Neural cell (in vitro differentiated cells): ENCODE measurements around the gene SLC44A5. TPM values are rescaled to one million over a fixed set of nuclear protein-coding genes. Genes with fewer than 3 reads are reported as not detected.

Source experiments
- H2AFZ ChIP-seq: fragments of 200-600, 300-800 bp; sonication (generic), shearing (Covaris generic); 2 replicates; pipeline ENCODE4 v1.6.0; 2014; ENCODE audit warnings: low read depth, mild to moderate bottlenecking, antibody characterized with exemption, low read length, moderate library complexity
- H3F3A ChIP-seq: fragments of 200-600 bp; shearing (Covaris generic); 2 replicates; pipeline ENCODE4 v1.6.1; 2016; ENCODE audit warnings: mild to moderate bottlenecking, moderate library complexity, mixed read lengths, antibody characterized with exemption, low read length; ENCODE audit not compliant: insufficient read depth, poor library complexity, severe bottlenecking
- H3K27ac ChIP-seq: fragments of 200-600, 300-800 bp; sonication (generic), shearing (Covaris generic); 2 replicates; pipeline ENCODE4 v1.5.1; 2014; ENCODE audit warnings: mild to moderate bottlenecking, low read length, moderate library complexity
- H3K27me3 ChIP-seq: fragments of 300-800, 200-600 bp; sonication (generic), shearing (Covaris generic); 2 replicates; pipeline ENCODE4 v1.6.0; 2014; ENCODE audit warnings: mild to moderate bottlenecking, low read depth, low read length, moderate library complexity; ENCODE audit not compliant: insufficient read depth
- H3K36me3 ChIP-seq: fragments of 300-800, 200-600 bp; sonication (generic), shearing (Covaris generic); 2 replicates; pipeline ENCODE4 v1.5.1; 2014; ENCODE audit warnings: mild to moderate bottlenecking, antibody characterized with exemption, low read length, moderate library complexity; ENCODE audit not compliant: insufficient read depth
- H3K4me2 ChIP-seq: fragments of 300-800, 200-600 bp; sonication (generic), shearing (Covaris generic); 2 replicates; pipeline ENCODE4 v1.6.0; 2014; ENCODE audit warnings: mild to moderate bottlenecking, low read length
- H3K4me3 ChIP-seq: fragments of 300-800, 200-600 bp; sonication (generic), shearing (Covaris generic); 2 replicates; pipeline ENCODE4 v1.5.1; 2014; ENCODE audit warnings: mild to moderate bottlenecking, low read length, moderate library complexity
- H3K79me2 ChIP-seq: fragments of 200-600 bp; shearing (Covaris generic); replicated peaks from 2 replicates; pipeline ENCODE4 v1.6.0; 2014; ENCODE audit warnings: mild to moderate bottlenecking, low read length, moderate library complexity; ENCODE audit not compliant: insufficient read depth
- H3K9ac ChIP-seq: fragments of 300-800, 200-600 bp; sonication (generic), shearing (Covaris generic); 2 replicates; pipeline ENCODE4 v1.6.1; 2016; ENCODE audit warnings: mild to moderate bottlenecking, low read length, mixed read lengths
- H3K9me2 ChIP-seq: fragments of 200-600 bp; shearing (Covaris generic); 2 replicates; pipeline ENCODE4 v1.6.1; 2016; ENCODE audit warnings: mild to moderate bottlenecking, low read length, mixed read lengths; ENCODE audit not compliant: insufficient read depth
- H3K9me3 ChIP-seq: fragments of 200-600, 300-800 bp; sonication (generic), shearing (Covaris generic); 2 replicates; pipeline ENCODE4 v1.6.1; 2016; ENCODE audit warnings: mild to moderate bottlenecking, mixed run types, low read length, moderate library complexity, mixed read lengths
- H4K20me1 ChIP-seq: fragments of 200-600 bp; shearing (Covaris generic); 2 replicates; pipeline ENCODE4 v1.6.1; 2016; ENCODE audit warnings: mild to moderate bottlenecking, mixed run types; ENCODE audit not compliant: insufficient read depth
- CTCF ChIP-seq: fragments of 450-650 bp; IDR thresholded peaks from 2 replicates; pipeline ENCODE4 v1.5.1; 2014; ENCODE audit warnings: antibody characterized with exemption, mild to moderate bottlenecking, moderate library complexity; ENCODE audit not compliant: poor library complexity, severe bottlenecking
- EP300 ChIP-seq: fragments of 450-650 bp; conservative IDR thresholded peaks from 2 replicates; pipeline ENCODE4 v1.6.1; 2014; ENCODE audit warnings: antibody characterized with exemption, mild to moderate bottlenecking, moderate library complexity; ENCODE audit not compliant: poor library complexity, severe bottlenecking
- EZH2 ChIP-seq: fragments of 200-600, 300-800 bp; shearing (Covaris generic), sonication (generic); IDR thresholded peaks from 2 replicates; pipeline ENCODE4 v1.6.1; 2014; ENCODE audit warnings: antibody characterized with exemption, low read length, borderline replicate concordance, mild to moderate bottlenecking; ENCODE audit not compliant: insufficient read depth, poor library complexity, severe bottlenecking
- MXI1 ChIP-seq: fragments of 450-650 bp; conservative IDR thresholded peaks from 2 replicates; pipeline ENCODE4 v1.6.1; 2014; ENCODE audit warnings: antibody characterized with exemption, mild to moderate bottlenecking; ENCODE audit not compliant: poor library complexity, severe bottlenecking
- POLR2AphosphoS5 ChIP-seq: IDR thresholded peaks from 2 replicates; pipeline ENCODE4 v1.6.1; 2012
- RAD21 ChIP-seq: fragments of 450-650 bp; conservative IDR thresholded peaks from 2 replicates; pipeline ENCODE4 v1.6.1; 2014; ENCODE audit warnings: antibody characterized with exemption, mild to moderate bottlenecking, moderate library complexity
- REST ChIP-seq: IDR thresholded peaks from 2 replicates; pipeline ENCODE4 v1.6.1; 2012; ENCODE audit warnings: borderline replicate concordance
- SMC3 ChIP-seq: fragments of 450-650 bp; conservative IDR thresholded peaks from 2 replicates; pipeline ENCODE4 v1.6.1; 2014; ENCODE audit warnings: antibody characterized with exemption, mild to moderate bottlenecking, moderate library complexity; ENCODE audit not compliant: poor library complexity
- TAF1 ChIP-seq: IDR thresholded peaks from 2 replicates; pipeline ENCODE4 v1.6.1; 2012; ENCODE audit warnings: low read depth
- polyA plus RNA-seq: library from polyadenylated mRNA; depleted of rRNA; stranded (reverse); fragments of >200 nt; gene quantifications from 2 replicates; pipeline ENCODE4 v1.2.3, GENCODE V29; 2014

SLC44A5 gene
- polyA plus RNA-seq, 1 donor from 2014 or later, result 53.0 TPM

GRCh38 chr1:75328691-75329090, 282.2 kb downstream of the SLC44A5 start:
- H3F3A ChIP-seq, result no peaks in the 10 kb centered on the region
- H4K20me1 ChIP-seq, result no peaks in the 10 kb centered on the region
- H2AFZ ChIP-seq, result no peak overlapping the region
- no peak overlapping the region for H3K27ac ChIP-seq
- H3K79me2 ChIP-seq, result no peaks in the 10 kb centered on the region
- H3K4me3 ChIP-seq, result no peak overlapping the region
- H3K9me3 ChIP-seq, result no peaks in the 10 kb centered on the region
- no peak overlapping the region for H3K4me2 ChIP-seq
- H3K9me2 ChIP-seq, result no peaks in the 10 kb centered on the region
- TF ChIP-seq SMC3, result no peak
- no peak for TF ChIP-seq POLR2AphosphoS5
- TF ChIP-seq RAD21, result no peak
- no peak for TF ChIP-seq EZH2
- TF ChIP-seq EP300, result no peak
- no peak for TF ChIP-seq REST
- no peak for TF ChIP-seq TAF1
- TF ChIP-seq MXI1, result no peak
- no peak for TF ChIP-seq CTCF
- H3K36me3 ChIP-seq, result no peaks in the 10 kb centered on the region
- no peak overlapping the region for H3K9ac ChIP-seq
- H3K27me3 ChIP-seq, result no peaks in the 10 kb centered on the region

GRCh38 chr1:75327395-75327794, 283.5 kb downstream of the SLC44A5 start:
- no peak overlapping the region for H3K9ac ChIP-seq

More at GRCh38 chr1:75327395-75327794, 283.5 kb downstream of the SLC44A5 start:
- Histone ChIP-seq H4K20me1 (no peaks in the 10 kb centered on the region), H3K79me2 (no peaks in the 10 kb centered on the region), H3K27ac (no peak overlapping the region), H3K36me3 (no peaks in the 10 kb centered on the region), H3F3A (no peaks in the 10 kb centered on the region), H2AFZ (no peak overlapping the region), H3K9me2 (no peaks in the 10 kb centered on the region), H3K4me2 (no peak overlapping the region), H3K27me3 (no peaks in the 10 kb centered on the region), H3K4me3 (no peak overlapping the region), H3K9me3 (no peaks in the 10 kb centered on the region)
- TF ChIP-seq POLR2AphosphoS5, result no peak
- no peak for TF ChIP-seq EP300
- no peak for TF ChIP-seq CTCF
- no peak for TF ChIP-seq RAD21
- TF ChIP-seq REST, result no peak
- no peak for TF ChIP-seq TAF1
- no peak for TF ChIP-seq SMC3
- TF ChIP-seq MXI1, result no peak
- no peak for TF ChIP-seq EZH2
